HEK293T (cell line): Measurements from ENCODE around the gene LRRC28.

Experiments used
- CTCF ChIA-PET: fragments of 350-600 bp; formaldehyde crosslinking; extraction: SDS; loops from one replicate; lab custom pipeline; 2021; ENCODE audit warnings: antibody characterized with exemption, inconsistent platforms; lab: Yijun Ruan, JAX
- POLR2A ChIA-PET: fragments of 350-600 bp; formaldehyde crosslinking; extraction: SDS; loops from one replicate; lab custom pipeline; 2020; ENCODE audit warnings: antibody characterized with exemption, inconsistent platforms; lab: Yijun Ruan, JAX
- DNase-seq: peaks from one replicate; pipeline ENCODE4 v3.0.0; 2012; ENCODE audit warnings: mixed read lengths; ENCODE audit errors: extremely low spot score
- ARNT ChIP-seq: fragments of 450-650 bp; IDR thresholded peaks from 2 replicates; pipeline ENCODE4 v1.6.1; 2017; ENCODE audit warnings: mild to moderate bottlenecking
- BHLHE40 ChIP-seq: fragments of 450-650 bp; IDR thresholded peaks from 2 replicates; pipeline ENCODE4 v1.6.1; 2016; ENCODE audit warnings: mild to moderate bottlenecking, moderate library complexity, borderline replicate concordance
- CTBP1 ChIP-seq: fragments of 450-650 bp; IDR thresholded peaks from 2 replicates; pipeline ENCODE4 v1.6.1; 2016; ENCODE audit warnings: borderline replicate concordance
- ELF4 ChIP-seq: fragments of 450-650 bp; IDR thresholded peaks from 2 replicates; pipeline ENCODE4 v1.6.1; 2017; ENCODE audit warnings: antibody characterized with exemption
- FOXA1 ChIP-seq: fragments of 450-650 bp; IDR thresholded peaks from 2 replicates; pipeline ENCODE4 v1.6.1; 2016; ENCODE audit warnings: mild to moderate bottlenecking
- FOXK2 ChIP-seq: fragments of 450-650 bp; IDR thresholded peaks from 2 replicates; pipeline ENCODE4 v1.6.1; 2016; ENCODE audit warnings: mild to moderate bottlenecking
- FOXM1 ChIP-seq: fragments of 450-650 bp; IDR thresholded peaks from 2 replicates; pipeline ENCODE4 v1.6.1; 2017; ENCODE audit warnings: mild to moderate bottlenecking, borderline replicate concordance
- HDGF ChIP-seq: fragments of 450-650 bp; IDR thresholded peaks from 2 replicates; pipeline ENCODE4 v1.6.1; 2017; ENCODE audit warnings: antibody characterized with exemption, borderline replicate concordance
- L3MBTL2 ChIP-seq: fragments of 450-650 bp; conservative IDR thresholded peaks from 2 replicates; pipeline ENCODE4 v1.6.1; 2016; ENCODE audit warnings: mild to moderate bottlenecking
- LEF1 ChIP-seq: fragments of 450-650 bp; IDR thresholded peaks from 2 replicates; pipeline ENCODE4 v1.6.1; 2017; ENCODE audit warnings: mild to moderate bottlenecking, borderline replicate concordance
- NFRKB ChIP-seq: fragments of 450-650 bp; IDR thresholded peaks from 2 replicates; pipeline ENCODE4 v1.6.1; 2016; ENCODE audit warnings: mild to moderate bottlenecking, moderate library complexity
- PKNOX1 ChIP-seq: fragments of 450-650 bp; IDR thresholded peaks from 2 replicates; pipeline ENCODE4 v1.6.1; 2016
- SP1 ChIP-seq: fragments of 450-650 bp; IDR thresholded peaks from 2 replicates; pipeline ENCODE4 v1.6.1; 2017
- SUZ12 ChIP-seq: fragments of 450-650 bp; IDR thresholded peaks from 2 replicates; pipeline ENCODE4 v1.6.1; 2016; ENCODE audit warnings: mild to moderate bottlenecking
- TARDBP ChIP-seq: fragments of 450-650 bp; IDR thresholded peaks from 2 replicates; pipeline ENCODE4 v1.6.1; 2016
- ZNF384 ChIP-seq: fragments of 450-650 bp; IDR thresholded peaks from 2 replicates; pipeline ENCODE4 v1.6.1; 2016

Gene LRRC28

GRCh38 chr15:99315636-99316035 is 64.4 kb downstream of the LRRC28 start:
- ChIA-PET CTCF (no interaction called here), POLR2A (no interaction called here)
- no peak for DNase-seq
- TF ChIP-seq SP1 (no peak), TARDBP (no peak), NFRKB (no peak), ELF4 (no peak)

- no peak for TF ChIP-seq PKNOX1
- no peak for TF ChIP-seq FOXM1
- no peak for TF ChIP-seq ZNF384
- TF ChIP-seq ARNT, result no peak
- TF ChIP-seq FOXK2, result no peak
- TF ChIP-seq SP1, result no peak
- TF ChIP-seq CTBP1, result no peak
- no peak for TF ChIP-seq BHLHE40
- TF ChIP-seq LEF1, result no peak
- no peak for TF ChIP-seq ELF4
- ChIA-PET CTCF (interaction anchor here (0.6 kb wide), 1 partner anchor 223 kb away, joined by 3 read pairs; no protein-coding TSS in a partner anchor), POLR2A (no interaction called here)
- no peak for DNase-seq
These were observed 69.3 kb downstream of the LRRC28 start for GRCh38 chr15:99320374-99321215.

DNA sequence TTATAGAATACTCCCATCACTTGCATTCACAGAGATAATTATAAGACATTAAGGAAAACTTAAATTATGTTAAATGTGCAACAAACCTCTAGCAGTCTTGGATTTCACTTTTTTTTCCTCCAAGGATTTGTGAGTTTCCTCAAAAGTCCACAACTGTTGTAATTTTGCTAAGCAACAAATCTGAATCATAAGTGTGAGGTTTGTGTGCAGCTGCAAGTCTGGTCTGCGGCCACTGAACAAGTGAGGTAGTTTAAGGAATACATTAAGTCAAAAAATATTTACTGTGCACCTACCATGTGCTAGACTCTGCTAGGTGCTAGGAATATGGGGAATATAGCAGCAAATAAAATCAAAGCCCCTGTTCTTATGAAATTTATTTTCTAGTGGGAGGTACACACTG is 70.2 kb downstream of the LRRC28 start:
- TF ChIP-seq L3MBTL2 (no peak), CTBP1 (no peak), FOXM1 (no peak), SUZ12 (no peak), HDGF (no peak), LEF1 (no peak), ARNT (no peak)
- POLR2A ChIA-PET, result no interaction called here
- DNase-seq, result no peak
- CTCF ChIA-PET, result no interaction called here

- CTCF ChIA-PET, result interaction anchor here (0.6 kb wide), 1 partner anchor 386 kb away, joined by 3 read pairs; no protein-coding TSS in a partner anchor
- TF ChIP-seq BHLHE40 (no peak), LEF1 (no peak), ARNT (no peak), FOXM1 (no peak)
- POLR2A ChIA-PET, result no interaction called here
- no peak for DNase-seq
These were observed 71.5 kb downstream of the LRRC28 start for GRCh38 chr15:99322643-99323405.

- CTCF ChIA-PET, result no interaction called here
- TF ChIP-seq L3MBTL2, result no peak
- no peak for TF ChIP-seq ZNF384
- POLR2A ChIA-PET, result interaction anchor here (1.0 kb wide), 2 partner anchors 10 kb away, joined by 3 to 4 read pairs; no protein-coding TSS in a partner anchor
- no peak for DNase-seq
These were observed 72.9 kb downstream of the LRRC28 start for GRCh38 chr15:99324082-99324620.

GRCh38 chr15:99324700-99325099 is 73.4 kb downstream of the LRRC28 start:
- TF ChIP-seq SP1, result no peak
- TF ChIP-seq FOXK2, result no peak
- no peak for TF ChIP-seq FOXA1
- TF ChIP-seq CTBP1, result no peak
- no peak for TF ChIP-seq ELF4
- DNase-seq, result no peak
- ChIA-PET CTCF (no interaction called here), POLR2A (no interaction called here)

GRCh38 chr15:99326235-99326634 is 75.0 kb downstream of the LRRC28 start:
- ChIA-PET CTCF (no interaction called here), POLR2A (no interaction called here)
- TF ChIP-seq FOXA1 (no peak), NFRKB (no peak)
- no peak for DNase-seq
